Renal cortical epithelial cell (primary cell): ENCODE data around the gene VGLL4. TPM values are rescaled to one million over a fixed set of nuclear protein-coding genes. Genes with fewer than 3 reads are reported as not detected.

Experiments used
- DNase-seq: peaks from one replicate; pipeline ENCODE4 v3.0.0-alpha.2; 2011; ENCODE audit warnings: low read depth
- total RNA-seq: library from RNA; depleted of rRNA; stranded (reverse); fragments of >200 nt; gene quantifications from 2 replicates; pipeline ENCODE4 v1.2.3, GENCODE V29; 2014

VGLL4 gene
- total RNA-seq, 1 donor from 2014 or later = 67.7 TPM

DNA sequence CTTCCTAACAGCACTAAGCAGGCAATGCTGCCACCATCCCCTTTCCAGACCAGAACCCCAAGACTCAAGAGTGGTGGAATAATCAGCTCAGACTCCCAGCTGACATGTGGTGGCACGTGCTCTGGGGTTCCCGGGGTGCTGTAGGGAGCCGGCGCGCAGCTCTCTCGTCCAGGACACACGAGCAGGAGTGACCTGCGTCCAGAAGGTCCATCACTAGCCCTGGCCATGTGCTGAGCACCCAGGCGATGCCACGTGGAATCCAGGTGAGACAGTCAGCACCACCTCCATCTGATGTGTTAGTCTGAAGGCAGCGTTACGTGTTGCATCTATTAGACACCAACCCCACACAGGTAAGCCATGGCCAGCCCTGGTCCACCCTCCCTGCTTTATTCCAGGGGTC lies 78.2 kb downstream of the VGLL4 start:
- no peak for DNase-seq

- no peak for DNase-seq
These were observed 78.6 kb downstream of the VGLL4 start for GRCh38 chr3:11565072-11565471.

DNA sequence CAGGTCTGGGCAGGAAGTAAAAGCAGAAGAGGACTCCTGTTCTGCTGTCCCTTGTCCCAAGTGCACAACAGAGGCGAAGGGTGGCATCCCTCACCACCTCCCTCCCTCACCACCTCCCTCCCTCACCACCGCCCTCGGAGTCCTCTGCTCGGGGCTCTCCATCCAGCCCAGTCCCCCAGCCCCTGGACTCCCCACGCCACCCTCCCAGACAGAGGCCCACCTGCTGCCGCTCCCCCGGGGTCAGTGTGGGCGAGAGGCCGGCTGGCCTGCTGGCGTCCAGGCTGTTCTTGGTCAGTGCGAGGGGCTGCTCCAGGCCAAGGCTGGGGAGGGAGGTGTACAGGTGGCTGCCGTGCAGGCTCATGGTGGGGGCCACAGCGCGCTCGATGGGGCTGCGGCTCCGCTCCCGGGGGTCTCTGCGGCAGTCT lies 79.1 kb downstream of the VGLL4 start:
- no peak for DNase-seq

GRCh38 chr3:11563865-11564185 lies 79.9 kb downstream of the VGLL4 start:
- DNase-seq = no peak

DNA sequence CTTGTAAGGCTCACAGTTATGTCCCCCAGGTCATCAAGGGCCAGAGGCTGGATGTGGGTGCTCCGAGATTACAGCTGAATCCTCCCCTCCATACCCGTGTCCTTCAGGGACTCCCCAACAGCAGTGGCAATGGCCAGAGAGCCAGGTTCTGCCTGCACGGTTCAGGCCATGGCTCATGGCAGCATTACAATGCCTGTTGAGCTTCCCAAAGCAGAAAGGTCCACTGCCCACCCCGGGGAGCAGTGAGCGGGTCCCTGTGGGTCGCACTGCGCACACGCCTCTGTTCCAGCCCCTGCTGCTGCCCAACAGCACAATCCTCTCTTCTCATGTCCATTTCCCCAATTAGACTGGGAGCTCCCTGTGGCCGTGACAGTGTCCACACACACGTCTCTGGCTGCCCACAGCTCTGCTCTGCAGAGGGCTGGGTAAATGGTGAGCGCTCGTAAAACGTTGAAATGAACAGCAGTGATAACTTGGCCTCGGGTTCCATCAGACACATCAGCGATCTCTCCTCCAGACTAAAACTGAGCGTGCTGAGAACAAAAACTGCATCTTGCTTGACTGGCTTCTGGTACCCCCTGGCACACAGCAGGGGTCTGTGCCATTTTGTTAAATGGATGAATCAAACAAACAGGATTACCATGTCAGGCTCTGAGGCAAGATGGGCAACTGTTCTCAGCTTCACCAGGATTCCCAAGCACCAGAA lies 80.4 kb downstream of the VGLL4 start:
- no peak for DNase-seq

DNA sequence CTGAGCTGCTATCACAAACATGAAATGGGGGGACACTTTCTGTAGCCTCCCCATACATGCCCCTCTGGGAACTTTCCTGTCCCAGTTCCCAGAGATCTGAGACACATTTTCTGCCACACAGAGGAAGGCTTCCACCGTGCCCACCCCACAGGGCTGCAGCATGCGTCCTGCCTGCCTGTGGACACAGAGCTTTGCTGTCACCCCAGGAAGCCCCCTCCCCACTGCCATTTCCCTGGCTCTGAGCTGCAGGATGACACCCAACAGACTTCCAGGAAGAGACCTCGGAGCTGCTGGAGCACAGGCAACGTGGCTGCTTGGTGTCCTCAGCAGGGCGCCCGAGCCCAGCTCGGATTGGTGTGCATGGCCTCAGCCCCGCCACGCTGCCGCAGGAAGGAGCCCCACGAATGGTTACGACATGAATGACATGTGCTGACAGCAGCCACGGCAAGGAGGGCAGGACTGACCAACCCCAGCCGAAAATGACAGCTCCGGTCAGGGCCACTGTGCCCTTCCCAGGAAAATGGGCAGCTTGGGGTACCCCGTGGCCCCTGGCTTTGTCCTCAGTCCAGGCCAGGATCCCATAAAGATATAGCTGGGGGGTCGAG lies 81.3 kb downstream of the VGLL4 start:
- no peak for DNase-seq

DNA sequence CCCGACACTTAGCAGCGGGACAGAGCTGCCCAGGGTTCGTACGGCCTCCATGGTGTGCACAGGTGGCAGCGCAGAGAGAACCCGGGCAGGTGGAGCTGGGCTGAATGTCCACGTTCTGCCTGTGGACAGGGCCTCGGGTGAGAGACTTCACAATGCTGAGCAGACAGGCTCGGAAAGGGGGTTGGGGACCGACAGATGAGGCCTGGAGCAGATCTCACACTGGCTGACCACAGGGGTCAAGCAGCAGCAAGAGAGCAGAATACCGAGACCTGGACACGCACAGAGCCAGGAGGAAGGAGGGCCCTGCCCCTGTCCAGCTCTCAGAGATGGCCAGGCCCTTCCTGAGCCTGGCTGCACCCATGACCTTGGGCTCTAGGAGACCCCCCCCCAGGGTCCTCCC lies 83.0 kb downstream of the VGLL4 start:
- no peak for DNase-seq

DNA sequence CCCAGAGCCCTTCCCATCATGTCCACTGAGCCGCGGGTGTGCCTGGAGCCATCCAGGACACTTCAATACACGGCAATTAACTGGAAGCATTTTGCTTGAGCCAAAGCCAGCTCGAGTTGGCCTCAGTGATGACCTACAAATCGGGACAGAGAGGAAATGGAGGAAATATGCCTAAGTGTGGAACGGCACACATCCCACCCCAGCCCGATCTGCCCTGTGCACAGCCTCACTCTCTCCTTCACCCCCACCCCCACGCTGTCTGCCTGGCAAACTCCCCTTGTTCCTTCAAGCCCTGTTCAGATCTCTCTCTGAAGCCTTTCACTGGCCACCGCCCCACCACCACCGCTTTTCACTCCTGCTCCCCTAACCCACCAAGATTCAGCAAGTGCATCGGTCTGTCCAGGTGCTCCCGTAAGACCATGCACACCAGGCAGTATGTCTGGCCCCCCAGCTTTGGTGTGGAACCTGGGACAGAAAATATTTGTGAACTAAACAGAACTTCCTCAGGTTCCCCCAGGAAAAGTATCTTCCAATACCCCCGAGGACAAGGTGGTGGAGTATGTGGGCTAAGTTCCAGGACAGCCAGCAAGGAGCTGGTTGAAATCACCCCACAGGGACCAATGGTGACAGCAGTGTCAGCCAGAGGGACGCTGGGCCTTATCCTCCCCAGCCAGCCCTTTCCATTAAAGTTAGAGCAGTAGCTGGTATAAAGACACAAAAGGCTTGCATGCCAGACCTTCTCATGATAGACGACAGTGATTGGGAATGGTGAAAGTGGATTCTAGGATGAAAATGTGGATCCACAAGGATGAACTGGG lies 83.7 kb downstream of the VGLL4 start:
- DNase-seq = no peak

DNA sequence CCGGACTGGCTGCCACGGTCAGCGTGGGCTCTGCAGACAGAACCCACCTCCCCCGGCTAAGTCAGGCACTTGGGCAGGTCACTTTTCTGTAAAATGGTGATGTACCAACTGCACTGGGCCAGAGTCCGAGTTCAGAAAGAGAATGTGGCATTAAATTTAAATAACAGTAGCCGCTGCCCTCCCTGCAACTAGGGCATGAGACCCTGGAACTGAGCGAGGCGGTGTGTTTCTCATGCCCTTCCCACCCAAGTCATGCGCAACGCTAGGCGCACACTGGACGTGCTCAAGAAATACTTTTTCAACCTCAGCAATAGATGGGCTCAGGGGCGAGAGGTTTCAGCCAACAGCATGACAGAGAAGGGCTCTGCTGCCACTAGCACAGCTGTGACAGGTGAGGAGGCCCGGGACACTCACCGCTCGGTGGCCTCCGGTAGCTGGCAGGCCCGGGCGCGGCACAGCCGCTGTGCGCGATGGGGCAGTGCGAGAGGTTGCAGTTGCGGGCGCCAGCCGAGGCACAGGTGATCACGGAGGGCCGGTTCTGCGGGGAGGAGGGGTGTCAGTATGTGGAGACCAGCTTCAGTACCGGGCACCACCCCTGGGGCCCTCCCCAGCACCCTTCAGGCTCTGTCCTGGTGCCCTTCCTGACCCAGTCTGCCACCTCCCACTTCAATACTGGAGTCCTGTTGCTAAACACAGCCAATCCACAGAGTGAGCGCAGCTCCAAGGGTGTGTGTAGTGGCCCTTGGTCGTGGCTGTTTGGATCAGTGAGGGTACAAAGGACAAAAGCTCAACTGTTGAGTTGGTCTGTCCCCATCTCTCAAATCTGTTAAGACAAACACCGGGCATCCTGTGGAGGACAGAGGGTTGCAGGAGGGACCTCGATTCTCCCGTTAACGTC lies 84.5 kb downstream of the VGLL4 start:
- DNase-seq = no peak

GRCh38 chr3:11558411-11558903 lies 85.3 kb downstream of the VGLL4 start:
- DNase-seq = no peak

DNA sequence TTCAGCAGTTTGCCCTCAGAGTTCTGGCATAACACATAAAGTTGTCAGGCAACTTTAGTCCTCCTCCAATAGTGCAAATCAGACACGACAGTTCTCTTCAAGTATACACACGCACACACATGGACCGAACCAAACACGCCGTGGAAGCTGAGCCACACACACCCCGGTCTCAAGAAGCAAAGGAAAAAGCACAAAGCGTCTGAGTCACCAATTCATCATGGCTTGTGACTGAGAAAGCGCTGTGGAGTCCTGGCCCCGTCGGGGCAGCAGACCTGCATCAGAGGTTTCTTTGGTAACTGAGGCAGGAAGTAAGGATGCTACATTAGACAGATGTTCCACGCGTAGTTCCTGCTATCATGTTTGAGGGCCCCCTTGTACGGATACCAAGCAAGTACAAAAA lies 85.7 kb downstream of the VGLL4 start:
- DNase-seq = peak; percentile 33

- DNase-seq = no peak
These were observed 86.7 kb downstream of the VGLL4 start for GRCh38 chr3:11556851-11557644.

DNA sequence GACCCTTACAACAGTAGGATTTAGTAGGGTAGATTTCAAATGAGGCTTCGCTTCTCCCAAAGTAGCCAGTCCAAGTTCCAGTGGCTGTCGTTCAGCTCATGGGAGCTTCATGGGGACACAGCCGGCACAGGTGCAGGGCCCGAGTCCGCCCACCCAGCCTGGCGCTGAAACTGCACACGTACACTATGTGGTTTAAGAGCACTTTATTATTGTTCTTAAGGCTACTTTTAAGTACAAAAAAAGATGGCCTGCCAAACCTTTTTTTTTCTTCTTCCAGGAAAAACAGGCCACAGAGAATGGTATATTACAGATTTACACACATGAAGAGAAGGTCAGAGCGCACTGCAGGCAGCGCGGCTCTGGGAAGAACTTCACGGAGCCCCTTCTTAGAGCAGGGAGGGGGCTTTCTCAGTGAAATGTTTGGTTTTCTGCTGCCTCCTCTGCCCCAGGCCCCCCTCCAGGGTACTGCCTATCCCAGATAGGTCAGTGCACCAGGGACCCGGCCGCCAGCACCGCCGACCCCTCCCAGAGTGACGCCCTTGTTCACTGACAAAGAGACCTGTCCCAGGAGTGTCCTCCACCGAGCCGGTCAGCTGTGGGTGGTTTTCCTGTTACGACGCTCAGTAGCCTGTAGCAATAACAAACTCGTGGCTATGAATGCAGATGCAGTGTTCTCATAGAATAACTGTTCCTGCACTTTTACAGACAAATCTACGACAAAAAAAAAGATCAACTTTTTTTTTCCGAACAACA lies 87.7 kb downstream of the VGLL4 start:
- no peak for DNase-seq

GRCh38 chr3:11555211-11555782 lies 88.4 kb downstream of the VGLL4 start:
- no peak for DNase-seq

GRCh38 chr3:11554666-11555065 lies 89.0 kb downstream of the VGLL4 start:
- DNase-seq = no peak

DNA sequence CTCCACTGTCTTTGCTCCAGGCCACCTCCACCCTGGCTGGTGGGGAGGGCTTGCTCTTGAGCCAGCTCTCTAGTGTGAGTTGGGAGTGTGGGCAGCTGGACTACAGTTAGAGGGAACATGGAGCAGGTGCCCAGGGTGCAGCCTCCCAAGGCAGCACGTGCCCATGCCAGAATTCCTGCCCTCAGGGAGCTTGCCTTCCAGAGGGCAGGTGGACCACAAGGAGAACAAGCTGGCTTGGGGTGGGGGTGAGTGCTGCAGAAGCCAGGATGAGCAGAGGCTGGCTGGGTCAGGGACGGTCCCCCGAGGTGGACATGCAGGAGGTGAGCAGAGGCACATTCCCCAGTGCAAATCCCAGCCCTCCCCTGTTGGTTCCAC lies 89.5 kb downstream of the VGLL4 start:
- no peak for DNase-seq

DNA sequence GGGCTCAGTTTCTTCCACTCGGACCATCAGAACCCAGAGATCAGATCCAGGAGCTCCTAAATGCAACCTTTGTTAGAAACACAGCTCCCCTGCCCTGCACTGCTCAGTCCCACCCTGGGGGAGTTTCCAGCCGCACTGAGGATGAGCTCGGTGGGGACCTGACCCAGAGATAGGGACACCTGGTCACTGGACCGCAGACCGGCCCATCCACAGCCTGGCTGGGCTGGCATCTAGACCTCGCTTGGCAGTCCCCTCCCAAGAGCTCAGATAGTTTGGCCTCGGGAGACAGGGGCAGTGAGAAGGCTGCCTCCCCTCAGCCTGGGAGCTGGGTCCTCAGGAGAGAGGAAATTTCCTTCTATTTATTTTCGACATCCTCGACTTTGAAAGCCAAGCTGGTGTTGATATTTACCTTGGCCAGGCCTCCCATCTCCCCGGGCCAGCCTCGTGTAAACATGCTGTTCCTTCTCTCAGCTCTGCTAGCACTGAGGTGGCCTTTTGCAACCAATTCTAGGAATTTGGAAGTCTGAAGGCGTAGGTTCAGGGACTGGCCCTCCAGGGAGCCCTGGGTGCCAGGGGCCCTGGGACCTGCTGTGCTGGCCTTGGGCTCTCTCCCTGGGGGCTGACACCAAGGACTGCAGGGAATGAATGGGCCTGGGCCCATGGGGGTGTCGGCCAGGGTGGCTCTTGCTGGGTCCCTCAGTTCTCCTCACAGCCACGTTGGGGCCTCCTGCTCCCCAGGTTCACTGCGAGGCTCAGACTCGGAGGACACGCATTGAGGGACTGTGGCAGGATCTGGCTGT lies 90.1 kb downstream of the VGLL4 start:
- no peak for DNase-seq

- no peak for DNase-seq
These were observed 91.1 kb downstream of the VGLL4 start for GRCh38 chr3:11552289-11553264.
